HTERT RPE-1 (cell line): ENCODE data around the gene SMIM3.

Experiments used
- in situ Hi-C: fragments of 300-500 bp; cut with MboI; formaldehyde crosslinking; loops from 4 replicates; pipeline ENCODE4 v1.14.3; 2020; ENCODE audit warnings: low sequenced_read_pairs

SMIM3 gene

DNA sequence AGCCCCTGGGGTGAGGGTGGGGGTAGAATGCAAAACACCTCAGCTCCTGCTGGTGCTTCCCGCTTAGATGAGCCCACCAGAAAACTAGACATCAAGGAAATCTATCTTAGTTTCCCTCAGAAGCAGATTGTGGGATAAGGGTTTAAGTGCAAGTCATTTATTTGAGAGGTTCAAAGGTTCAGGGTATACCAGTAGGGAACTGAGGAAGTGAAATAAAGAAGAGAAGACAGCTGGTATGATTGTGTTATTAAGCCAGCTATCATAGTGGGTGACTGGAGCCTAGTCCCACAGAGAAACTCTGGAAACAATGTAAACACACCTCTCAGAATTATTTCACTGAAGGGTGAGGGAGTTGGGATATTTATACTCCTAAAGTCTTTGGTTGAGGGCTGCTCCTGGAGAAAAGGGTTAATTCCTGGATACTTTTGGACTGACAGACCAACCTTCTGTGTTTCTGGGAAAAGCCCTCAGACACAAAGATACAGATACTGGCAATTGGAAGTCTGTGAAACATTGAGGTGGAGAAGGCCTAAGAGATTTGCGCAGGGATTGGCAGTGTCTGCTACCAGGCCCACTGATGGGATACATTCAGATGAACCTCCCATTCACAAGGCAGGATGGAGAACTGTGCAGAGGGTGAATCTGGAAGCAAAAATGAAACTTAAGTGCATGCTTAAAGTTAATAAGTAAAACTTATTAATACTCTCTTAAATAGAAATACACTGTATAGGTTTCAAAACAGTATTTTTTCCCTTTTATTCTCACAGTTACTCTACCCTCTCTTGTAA is 13.4 kb upstream of the SMIM3 start:
- in situ Hi-C loops = no loop called here

DNA sequence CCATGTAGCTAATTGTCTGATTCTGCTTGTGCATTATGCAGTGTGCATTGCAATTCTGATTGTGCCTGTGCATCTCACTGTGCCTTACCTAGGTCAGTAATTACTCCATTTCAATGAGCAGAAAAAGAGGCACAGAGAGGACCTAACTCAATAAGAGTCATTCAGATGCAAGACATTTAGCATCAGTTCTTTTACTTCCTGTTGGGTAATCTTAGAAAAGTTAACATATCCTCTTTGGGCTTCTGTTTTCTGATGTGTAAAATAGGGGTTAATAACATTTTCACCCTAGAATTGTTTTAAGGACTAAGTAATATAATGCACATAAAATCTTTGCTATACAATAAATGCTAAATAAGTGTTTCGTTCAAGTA is 12.8 kb upstream of the SMIM3 start:
- in situ Hi-C loops = no loop called here

DNA sequence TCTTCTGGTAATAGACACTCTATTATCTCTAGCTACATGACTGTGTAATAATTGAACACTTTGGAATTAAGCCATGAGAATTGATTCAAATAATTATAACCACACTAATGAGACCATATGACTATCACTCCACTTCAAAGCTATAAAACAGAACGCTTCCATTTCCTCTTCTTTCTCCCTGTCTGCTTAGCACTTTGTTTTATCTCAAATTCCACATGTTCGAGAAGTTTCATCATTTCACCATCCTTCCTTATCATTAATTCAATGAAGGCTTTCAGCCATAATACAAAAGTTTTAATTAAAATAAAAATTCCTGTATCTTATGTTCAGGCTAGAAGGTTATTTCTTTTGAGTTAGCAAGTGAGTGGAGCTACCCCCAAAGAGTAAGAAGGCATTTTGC is 12.3 kb upstream of the SMIM3 start:
- in situ Hi-C loops = no loop called here

DNA sequence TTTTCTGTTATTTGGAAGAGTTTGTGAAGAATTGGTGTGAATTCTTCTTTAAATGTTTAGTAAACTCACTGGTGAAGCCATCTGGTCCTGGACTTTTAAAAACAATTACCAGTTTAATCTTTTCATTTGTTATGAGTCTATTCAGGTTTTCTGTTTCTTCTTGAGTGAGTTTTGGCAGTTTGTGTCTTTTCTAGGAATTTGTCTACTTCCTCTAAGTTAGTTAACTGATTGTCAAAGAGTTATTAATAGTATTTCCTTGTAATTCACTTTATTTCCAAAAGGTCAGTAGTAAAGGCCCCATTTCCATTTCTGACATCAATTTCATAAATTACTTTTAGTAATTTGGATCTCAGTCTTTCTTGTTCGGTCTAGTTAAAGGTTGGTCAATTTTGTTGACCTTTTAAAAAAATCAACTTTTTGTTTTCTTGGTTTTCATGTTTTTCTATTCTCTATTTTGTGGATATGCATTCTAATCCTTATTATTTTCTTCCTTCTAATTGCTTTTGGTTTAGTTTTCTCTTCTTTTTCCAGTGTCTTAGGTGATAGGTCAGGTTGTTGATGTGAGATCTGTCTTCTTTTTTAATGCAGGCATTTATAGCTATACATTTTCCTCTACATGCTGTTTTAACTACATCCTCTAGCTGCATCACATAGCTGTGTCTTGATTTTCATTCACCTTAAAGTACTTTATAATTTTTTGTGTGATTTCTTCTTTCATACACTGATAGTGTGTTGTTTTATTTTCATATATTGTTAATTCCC is 7.3 kb upstream of the SMIM3 start:
- in situ Hi-C loops = no loop called here

DNA sequence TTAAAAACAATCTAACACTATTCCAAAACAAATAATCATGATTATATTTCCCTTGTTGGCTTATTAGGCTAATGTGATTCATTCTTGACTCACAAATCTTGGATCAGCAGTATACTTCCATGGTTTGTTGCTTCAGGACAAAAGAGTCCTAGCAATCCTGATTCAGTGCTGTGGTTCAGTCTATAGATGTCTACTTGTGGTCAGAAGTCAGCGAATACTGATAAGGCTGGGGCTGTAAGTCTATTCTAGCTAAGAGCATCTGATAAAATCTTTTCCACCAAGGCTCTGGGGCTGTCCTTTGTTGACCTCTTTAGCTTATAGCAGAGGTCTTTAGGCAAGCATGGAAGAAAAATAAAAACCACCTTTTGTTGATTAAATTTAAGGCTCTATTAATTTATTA is 4.4 kb upstream of the SMIM3 start:
- in situ Hi-C loops = no loop called here

DNA sequence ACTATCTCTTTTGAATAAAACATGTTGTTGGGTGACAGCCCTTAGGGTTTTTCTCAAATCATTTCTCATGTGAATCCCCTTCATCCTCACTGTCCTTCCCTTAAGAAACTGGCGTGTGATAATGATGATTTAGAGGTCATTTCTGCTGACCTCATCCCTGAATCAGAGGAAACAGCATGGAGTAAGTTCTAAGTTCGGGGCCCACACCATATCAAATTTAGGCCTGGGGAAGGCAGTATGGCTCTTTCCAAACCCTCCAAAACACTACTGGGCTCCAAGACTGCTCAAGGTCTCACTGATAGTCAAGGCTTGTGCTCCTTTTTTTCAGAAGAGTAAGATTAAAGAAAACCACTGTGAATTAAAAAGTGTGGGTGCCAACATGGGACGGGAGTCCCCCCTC is 872 bp upstream of the SMIM3 start:
- in situ Hi-C loops = no loop called here

DNA sequence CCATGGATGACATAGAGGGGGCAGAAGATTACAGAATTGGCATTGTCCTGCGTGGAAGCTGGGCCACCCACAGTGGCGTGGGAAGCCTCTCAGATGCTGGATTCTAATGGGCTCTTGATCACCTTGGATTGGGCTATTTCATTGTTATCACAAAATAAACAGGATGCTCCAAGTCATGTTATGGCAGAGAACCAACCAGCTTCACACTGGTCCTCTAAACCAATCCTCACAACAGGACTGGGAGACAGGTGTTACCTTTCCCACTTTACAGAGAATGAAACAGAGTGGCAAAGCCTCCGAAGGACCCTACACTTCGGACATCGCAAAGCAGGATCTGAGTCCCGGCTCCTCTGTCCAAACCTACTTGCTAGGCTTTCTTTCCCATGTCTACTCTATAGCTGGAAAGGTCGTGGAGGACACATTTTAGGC is 455 bp upstream of the SMIM3 start:
- in situ Hi-C loops = no loop called here

DNA sequence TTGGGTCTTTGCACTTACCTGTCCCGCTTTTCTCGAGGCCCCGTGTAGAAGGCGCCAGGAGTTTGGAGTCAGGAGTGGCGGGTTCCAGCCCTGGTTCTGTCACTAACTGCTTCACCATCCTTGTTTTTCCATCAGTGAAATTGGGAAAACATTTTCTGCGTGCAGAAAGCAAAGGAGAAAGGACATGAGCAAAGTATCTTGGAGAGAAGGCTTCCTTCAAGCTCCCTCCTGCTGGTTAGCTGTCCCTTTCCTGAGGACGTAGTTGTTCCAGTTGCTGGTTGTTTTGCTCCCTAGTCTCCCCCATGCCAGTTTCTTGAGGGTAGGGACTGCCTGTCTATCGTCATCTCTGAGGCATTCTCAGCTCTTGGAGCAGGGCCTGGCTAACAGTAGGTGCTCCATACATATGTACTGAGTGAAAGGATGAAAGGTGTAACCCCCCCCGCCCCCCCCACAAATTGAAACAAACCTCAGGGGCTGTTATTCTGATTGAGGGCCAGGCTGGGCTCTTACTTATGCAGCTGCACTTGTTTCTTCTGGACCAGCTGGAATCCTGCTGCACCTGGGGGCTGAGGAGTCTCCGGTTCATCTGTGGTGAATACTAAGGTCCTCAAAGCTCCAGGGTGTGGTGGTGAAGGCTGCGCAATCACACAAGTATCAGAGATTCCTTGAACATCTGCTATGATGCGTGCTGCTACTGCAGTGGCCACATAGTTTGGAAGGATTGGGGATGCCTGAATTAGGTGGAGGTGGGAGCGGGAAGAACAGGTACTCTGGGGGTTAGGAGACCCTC is 1.0 kb downstream of the SMIM3 start:
- in situ Hi-C loops = no loop called here

DNA sequence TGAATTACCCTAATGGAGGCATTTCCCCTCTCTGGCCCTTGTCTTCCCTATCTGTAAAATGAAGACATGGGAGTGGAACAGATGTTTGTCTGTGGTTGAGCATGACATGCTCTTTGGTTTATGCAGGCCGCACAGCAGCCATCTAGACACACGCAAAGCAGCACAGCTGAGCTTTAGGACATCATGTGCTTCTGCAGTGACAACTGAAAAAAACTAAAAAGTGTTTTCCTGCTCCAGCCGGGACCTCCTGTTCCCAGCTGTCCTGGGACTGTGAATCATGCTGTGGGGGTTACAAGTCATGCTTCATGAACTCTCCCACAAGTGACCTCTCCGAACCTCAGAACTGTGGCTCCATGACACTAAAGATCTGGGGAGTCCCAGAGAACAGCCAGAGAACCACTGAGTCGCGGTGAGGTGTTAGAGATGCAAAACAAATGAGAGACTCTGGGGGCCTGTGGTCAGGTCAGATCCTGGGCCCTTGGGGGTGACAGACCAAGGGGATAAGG is 1.7 kb downstream of the SMIM3 start:
- in situ Hi-C loops = no loop called here

DNA sequence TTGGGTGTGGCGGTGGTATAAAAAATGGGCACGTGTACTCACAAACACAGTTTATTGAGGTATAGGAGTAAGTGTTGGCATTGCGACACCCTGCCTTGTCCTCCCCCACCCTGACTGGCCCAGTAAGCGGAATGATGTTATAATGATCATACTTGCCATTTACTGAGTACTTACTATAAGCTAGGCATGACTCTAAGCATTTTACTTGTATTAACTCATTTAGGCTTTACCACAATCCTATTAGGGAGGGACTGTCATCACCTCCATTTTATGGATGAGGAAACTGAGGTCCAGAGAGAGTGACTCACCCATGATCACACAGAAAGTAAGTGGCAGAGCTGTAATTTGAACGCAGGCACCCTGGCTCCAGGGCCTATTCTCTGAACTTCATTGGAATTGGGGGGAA is 2.3 kb downstream of the SMIM3 start:
- in situ Hi-C loops = no loop called here

DNA sequence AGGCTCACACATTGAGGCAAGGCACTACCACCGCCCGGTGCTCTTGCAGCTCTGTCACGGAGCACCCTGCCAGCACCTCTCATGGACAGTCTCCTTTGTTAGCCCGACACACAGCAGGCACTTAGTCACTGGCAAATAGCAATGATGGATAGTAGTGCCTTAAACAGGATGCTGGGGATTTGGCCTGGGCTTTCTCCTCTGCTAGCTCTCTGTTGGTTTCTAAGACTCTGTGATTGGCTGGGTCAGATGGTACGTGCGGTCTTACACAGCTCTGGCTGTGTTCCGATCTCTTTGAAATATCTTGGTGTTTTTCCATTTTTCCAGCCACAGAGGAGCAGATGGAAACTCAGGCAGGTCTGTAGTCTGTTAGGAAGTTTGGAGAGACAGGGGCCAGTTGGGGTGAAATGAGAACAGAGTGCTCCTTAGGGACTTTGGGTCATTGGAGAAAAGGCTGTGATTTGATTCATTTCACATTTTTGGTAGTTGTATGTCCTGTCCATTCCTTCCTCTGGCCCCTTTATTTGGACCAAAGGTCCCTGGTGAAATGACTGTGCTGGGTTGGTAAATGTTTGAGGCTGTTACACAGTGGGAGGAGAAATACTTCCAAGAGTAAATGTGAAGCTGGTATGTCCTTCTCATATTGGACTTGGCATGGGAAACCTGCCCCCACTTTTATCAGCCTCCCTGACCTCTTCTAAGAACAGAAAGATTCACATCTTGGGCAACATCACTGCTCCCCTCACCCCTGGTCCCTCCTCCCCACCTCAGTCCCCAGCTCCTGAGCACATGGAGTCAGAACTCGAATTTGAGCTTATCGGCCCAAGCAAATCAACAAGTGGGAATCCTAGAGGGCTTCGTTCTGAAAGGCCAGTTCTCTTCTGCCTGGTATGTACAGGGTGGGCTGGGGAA is 3.4 kb downstream of the SMIM3 start:
- in situ Hi-C loops = no loop called here

DNA sequence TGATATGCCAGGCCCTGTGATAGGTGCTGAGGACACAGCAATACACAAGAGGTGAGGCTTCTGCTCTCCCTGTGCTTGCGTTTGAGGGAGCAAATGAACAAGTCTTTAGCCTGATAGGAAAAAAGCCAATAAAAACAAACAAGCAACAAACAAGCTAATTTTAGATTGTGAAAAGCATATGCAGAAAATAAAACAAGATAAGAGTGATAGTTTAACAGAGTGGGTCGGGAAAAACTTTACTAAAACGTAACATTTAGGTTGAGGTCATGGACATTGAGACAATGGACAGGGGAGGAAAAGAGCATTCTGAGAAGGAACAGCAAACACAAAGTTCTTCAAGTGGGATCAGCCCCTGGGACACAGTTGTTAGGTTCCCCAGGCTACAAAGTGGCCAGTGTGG is 4.3 kb downstream of the SMIM3 start:
- in situ Hi-C loops = no loop called here

DNA sequence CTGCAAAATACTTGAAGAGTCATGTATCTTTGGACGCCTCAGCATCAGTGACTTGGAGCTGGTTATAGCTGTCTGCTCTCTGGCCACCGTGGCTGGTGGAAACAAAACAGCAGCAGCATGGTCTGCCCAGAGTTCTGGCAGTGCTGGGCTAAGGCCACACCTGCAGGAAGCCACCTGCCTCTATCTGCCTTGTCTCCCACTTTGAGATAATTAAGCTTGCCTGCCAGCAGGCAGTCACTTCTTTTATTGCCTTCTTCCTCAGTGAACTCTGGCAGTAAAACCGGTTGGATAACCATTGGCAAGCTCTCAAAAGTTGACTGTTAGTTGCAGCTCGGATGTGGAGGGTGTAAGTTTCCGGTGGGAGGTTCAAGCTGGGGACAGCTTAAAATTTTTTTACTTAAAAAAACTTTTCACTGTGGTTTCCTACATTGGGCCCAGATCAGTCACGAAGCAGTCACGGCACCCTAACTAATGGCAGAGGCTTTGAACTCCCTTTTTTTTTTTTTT is 4.9 kb downstream of the SMIM3 start:
- in situ Hi-C loops = no loop called here

DNA sequence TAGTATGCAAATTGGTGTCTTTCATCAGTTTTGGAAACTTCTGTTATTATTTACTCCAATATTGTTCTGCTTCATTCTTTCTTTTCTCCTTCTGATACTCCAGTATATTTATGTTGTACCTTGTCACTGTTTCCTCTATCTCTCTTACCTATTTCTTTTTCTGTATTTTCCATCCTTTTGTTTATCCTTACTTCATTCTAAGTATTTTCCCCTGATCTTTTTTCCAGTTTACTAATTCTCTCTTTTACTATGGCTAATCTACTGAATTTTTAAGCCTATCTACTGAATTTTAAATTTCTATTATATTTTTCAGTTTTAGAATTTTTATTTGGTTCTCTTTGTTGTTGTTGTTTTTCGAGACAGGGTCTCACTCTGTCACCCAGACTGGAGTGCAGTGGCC is 7.4 kb downstream of the SMIM3 start:
- in situ Hi-C loops = no loop called here

DNA sequence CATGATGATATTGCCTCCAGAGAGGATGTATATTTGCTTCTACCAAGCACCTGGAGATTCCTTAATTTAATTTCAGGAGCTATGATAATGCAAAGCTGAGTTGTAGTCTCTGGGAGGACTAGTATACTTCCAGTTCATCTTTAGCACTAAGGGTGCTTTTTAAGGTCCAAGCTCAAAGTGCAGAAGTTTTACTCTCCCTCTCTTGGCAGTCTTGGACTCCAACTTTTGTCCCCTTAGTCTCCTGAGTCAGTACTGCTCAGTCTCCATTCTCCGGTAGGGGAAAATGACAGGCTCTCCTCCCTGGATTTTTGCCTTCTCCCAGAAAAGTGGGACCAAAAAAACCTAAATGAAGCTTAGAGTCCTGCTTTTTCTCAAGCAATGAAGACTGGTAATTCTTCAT is 8.3 kb downstream of the SMIM3 start:
- in situ Hi-C loops = no loop called here

DNA sequence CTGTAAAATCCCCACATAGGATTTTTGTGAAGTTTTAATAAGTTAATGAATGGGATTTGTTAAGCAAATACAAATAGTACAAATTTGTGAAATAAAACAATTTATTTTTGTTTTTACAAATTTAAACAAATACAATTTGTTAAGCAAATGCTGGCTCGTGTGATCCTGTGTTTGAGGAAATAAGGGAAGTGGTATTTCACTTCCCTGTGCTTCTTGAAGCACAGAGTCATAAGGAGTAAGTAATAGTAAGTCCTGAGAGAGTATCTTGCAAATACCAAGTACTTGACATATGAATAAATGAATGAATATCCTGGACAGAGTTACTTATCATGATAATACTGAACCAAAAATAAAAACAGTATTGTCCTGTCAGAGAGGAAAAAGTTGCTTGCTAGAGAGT is 9.1 kb downstream of the SMIM3 start:
- in situ Hi-C loops = no loop called here

DNA sequence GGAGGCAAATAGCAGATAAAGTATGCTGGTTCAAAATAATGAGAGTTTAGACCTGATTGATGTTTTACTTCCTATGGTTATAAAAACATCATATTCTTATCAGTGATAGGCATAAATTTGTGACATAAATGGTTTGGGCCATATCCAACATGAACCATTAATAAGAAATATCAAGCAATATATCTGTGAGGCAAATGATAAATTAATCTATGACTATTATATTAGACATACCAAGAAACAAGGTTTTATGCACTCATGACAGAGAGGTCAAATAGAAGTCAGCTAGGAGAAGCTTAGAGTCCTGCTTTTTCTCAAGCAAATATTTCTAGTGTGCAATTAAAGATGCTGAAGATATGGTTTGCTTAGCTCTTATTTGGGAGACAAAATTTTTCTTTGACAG is 10.4 kb downstream of the SMIM3 start:
- in situ Hi-C loops = no loop called here

DNA sequence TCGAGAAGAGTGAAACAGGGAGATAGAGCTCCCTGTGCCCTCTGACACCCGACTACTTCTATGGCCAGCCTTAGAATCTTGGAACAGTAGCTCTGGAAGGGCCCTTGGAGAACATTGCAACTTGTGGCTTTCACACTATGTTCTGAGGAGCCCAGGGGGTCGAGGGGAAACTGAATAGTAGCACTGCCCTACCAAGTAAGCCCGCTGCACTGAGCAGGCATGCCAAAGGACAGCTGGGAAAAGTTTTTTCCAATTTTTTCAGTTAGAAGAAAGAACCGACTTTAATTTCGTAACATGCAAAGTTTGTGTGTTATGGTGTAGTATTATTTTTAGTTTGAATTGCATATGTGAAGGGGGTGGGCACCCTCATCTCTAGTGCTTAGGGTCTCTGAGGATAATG is 10.9 kb downstream of the SMIM3 start:
- in situ Hi-C loops = no loop called here

DNA sequence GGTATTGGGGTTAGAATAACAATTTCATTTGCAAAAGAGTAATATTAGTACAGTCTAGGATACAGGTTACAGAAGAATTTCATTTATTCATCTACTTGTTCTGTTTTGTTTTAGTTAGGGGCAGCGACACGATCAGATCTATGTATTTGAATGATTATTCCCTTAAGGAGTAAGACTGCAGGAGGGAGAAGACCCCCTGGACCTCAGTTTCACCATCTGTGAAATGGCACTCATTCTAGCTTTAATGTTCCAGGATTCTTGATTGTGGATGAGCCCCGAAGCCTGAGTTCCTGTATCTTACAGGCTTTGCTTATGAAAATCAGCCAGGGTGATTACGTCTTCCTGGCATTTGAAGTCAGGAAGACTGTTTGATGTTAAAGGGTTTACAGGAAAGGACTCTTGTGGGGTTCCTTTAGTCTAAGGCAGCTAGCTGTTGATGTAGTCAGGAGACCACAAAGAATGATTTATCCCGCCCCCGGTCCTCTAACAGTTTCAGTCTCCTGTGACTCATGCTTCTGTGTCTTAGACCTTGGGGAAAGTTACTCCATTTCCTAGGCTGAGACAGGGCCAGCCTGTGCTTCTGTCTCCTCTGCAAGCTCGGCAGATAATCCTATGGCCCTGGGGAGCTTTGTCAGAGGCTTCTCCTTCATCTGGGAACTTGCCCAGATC is 11.5 kb downstream of the SMIM3 start:
- in situ Hi-C loops = no loop called here

DNA sequence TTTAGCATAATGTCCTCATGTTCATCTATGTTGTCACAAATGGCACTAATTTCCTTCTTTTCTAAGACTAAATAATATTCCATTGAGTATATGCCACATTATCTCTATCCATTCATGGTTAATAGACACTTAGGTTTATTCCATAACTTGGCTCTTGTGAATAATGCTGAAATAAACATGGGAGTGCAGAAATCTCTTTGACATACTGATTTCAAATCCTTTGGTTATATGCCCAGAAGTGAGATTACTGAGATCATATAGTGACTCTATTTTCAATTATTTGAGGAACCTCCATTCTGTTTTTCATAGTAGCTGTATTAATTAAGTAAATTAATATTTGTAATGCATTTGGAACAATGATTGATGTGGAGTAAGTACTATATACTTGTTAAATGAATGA is 13.0 kb downstream of the SMIM3 start:
- in situ Hi-C loops = no loop called here
